Endodermal cell (in vitro differentiated cells): ENCODE results near the gene CORO1C. TPM values are rescaled to one million over a fixed set of nuclear protein-coding genes. Genes with fewer than 3 reads are reported as not detected.

ENCODE experiments used
- DNase-seq: peaks from one replicate; pipeline ENCODE4 v3.0.0-alpha.2; 2017
- H3K27ac ChIP-seq: 2 replicates; pipeline ENCODE4 v1.5.1; 2013; ENCODE audit warnings: mild to moderate bottlenecking, low read depth, low read length, moderate library complexity
- H3K27me3 ChIP-seq: 2 replicates; pipeline ENCODE4 v1.6.1; 2013; ENCODE audit warnings: mild to moderate bottlenecking, low read length, moderate library complexity; ENCODE audit not compliant: insufficient read depth, control insufficient read depth, poor library complexity, severe bottlenecking
- H3K36me3 ChIP-seq: 2 replicates; pipeline ENCODE4 v1.7.0; 2013; ENCODE audit warnings: mild to moderate bottlenecking, low read length, moderate library complexity; ENCODE audit not compliant: control insufficient read depth, insufficient read depth
- H3K4me1 ChIP-seq: one replicate; pipeline ENCODE4 v1.7.0; 2013; ENCODE audit warnings: low read length; ENCODE audit not compliant: control insufficient read depth, insufficient read depth
- H3K4me3 ChIP-seq: 2 replicates; pipeline ENCODE4 v1.5.1; 2013; ENCODE audit warnings: mild to moderate bottlenecking, low read length, moderate library complexity
- H3K9ac ChIP-seq: 2 replicates; pipeline ENCODE4 v1.6.1; 2013; ENCODE audit warnings: mild to moderate bottlenecking, low read length, moderate library complexity; ENCODE audit not compliant: poor library complexity, severe bottlenecking; ENCODE audit errors: extremely low read depth
- H3K9me3 ChIP-seq: 2 replicates; pipeline ENCODE4 v1.6.1; 2013; ENCODE audit warnings: mild to moderate bottlenecking, low read length, moderate library complexity; ENCODE audit not compliant: control insufficient read depth
- H3K27ac Mint-ChIP-seq: 2 replicates; pipeline ENCODE4 v1.8.0; 2020; ENCODE audit warnings: mixed read lengths
- H3K27me3 Mint-ChIP-seq: 2 replicates; pipeline ENCODE4 v1.8.0; 2021; ENCODE audit warnings: mild to moderate bottlenecking, mixed read lengths; ENCODE audit not compliant: insufficient read depth
- H3K36me3 Mint-ChIP-seq: 2 replicates; pipeline ENCODE4 v1.8.0; 2020; ENCODE audit warnings: low read depth, mixed read lengths
- H3K4me1 Mint-ChIP-seq: 2 replicates; pipeline ENCODE4 v1.8.0; 2020; ENCODE audit warnings: mixed read lengths
- H3K4me3 Mint-ChIP-seq: 2 replicates; pipeline ENCODE4 v1.8.0; 2020; ENCODE audit warnings: mild to moderate bottlenecking, moderate library complexity, mixed read lengths
- H3K9me3 Mint-ChIP-seq: 2 replicates; pipeline ENCODE4 v1.8.0; 2020; ENCODE audit warnings: mild to moderate bottlenecking, mixed read lengths
- WGBS, 2 experiments: methylation state at CpG; one replicate each; pipeline versions ENCODE4 v1.1.5 to v1.1.7; 2013; ENCODE audit warnings: missing lambda C conversion rate in 2 of 2, mixed read lengths in 1 of 2; ENCODE audit not compliant: insufficient coverage in 1 of 2, insufficient read length in 1 of 2; 5-methylcytosine and 5-hydroxymethylcytosine counted together
- total RNA-seq, 2 donors: library from RNA; stranded (reverse); fragmentation: NEBNext Ultra II Directional in 1 of 2; extraction: Animal tissue kit (Norgen Biotek cat#: 25700) in 1 of 2; gene quantifications; 2 replicates in 1 of 2; 3 replicates in 1 of 2; pipeline ENCODE4 v1.2.1, GENCODE V29; 2021
- TF ChIP-seq, protein P1 (sequence below): fragments of 200-600 bp; sonication (generic); conservative IDR thresholded peaks from 2 replicates; pipeline ENCODE4 v1.5.0; 2021; ENCODE audit warnings: antibody characterized with exemption, mild to moderate bottlenecking

CORO1C gene
- total RNA-seq, 2 donors from 2014 or later, result 122 to 125 TPM

DNA sequence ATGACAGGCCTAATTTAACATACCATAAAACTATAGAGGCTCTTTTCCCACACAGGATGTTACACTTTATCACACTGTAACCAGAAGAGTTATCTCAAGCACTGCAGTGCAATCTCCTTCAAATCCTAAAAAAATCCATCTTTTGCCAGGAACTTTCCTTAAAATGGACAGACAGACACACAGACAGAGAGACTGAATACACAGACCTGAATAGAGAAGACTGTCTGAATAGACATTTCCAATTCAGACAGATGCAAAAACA lies 6.5 kb downstream of the CORO1C start:
- TF ChIP-seq, protein P1, sequence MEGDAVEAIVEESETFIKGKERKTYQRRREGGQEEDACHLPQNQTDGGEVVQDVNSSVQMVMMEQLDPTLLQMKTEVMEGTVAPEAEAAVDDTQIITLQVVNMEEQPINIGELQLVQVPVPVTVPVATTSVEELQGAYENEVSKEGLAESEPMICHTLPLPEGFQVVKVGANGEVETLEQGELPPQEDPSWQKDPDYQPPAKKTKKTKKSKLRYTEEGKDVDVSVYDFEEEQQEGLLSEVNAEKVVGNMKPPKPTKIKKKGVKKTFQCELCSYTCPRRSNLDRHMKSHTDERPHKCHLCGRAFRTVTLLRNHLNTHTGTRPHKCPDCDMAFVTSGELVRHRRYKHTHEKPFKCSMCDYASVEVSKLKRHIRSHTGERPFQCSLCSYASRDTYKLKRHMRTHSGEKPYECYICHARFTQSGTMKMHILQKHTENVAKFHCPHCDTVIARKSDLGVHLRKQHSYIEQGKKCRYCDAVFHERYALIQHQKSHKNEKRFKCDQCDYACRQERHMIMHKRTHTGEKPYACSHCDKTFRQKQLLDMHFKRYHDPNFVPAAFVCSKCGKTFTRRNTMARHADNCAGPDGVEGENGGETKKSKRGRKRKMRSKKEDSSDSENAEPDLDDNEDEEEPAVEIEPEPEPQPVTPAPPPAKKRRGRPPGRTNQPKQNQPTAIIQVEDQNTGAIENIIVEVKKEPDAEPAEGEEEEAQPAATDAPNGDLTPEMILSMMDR, result no peak
- DNase-seq, result no peak
- Histone ChIP-seq H3K9me3 (no peaks in the 10 kb centered on the region), H3K27ac (no peak overlapping the region), H3K4me3 (no peak overlapping the region), H3K4me1 (no peaks in the 10 kb centered on the region), H3K9ac (no peak overlapping the region), H3K36me3 (no peaks in the 10 kb centered on the region), H3K27me3 (no peaks in the 10 kb centered on the region)
- Mint-ChIP-seq H3K36me3 (no peaks in the 10 kb centered on the region), H3K4me1 (peaks cover 48% of the 10 kb centered on the region), H3K27ac (peak overlapping the region; percentile 27), H3K27me3 (no peaks in the 10 kb centered on the region), H3K4me3 (no peak overlapping the region), H3K9me3 (no peaks in the 10 kb centered on the region)

DNA sequence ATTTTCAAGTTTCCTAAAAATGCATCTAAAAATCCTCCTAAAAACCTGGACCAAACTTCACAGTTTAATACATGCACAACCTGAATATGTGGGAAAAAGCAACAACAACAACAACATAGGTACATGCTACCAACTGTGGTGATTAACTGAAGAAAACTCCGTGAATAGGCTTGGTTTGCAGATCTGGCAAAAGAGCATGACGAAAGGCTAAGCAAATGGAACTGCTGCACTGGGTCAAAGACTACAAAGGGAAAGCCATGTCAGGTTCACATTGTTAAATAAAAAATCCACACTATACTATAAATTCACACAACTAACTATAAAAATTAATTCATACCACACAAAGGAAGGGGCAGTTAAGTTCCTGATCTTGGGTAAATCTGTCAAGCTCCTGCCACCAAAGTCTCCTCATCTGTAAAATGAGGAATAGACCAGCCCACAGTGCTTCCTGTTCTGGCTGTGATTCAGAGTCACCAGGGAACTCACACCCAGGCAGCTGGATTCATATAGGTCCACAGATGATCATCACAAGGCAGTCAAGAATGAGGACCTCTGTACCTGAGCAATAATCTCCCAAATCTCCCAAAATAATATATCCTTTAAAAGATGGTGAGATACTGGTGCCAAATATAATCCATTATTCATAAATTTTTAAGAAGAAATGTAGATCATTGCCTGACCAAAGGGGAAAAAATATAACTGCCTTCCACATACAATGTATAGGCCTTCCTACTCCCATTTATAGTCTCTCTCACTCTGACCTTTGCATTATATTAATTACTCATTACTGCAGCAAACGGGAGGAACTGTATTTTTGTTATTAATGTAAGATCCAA lies 7.0 kb downstream of the CORO1C start:
- WGBS, 2 experiments, result 97 to 100% methylated on average over 2 of the region's 3 CpGs
- no peak overlapping the region for H3K9ac ChIP-seq
- no peaks in the 10 kb centered on the region for H3K27me3 Mint-ChIP-seq
- peaks cover 45% of the 10 kb centered on the region for H3K4me1 Mint-ChIP-seq
- H3K27ac ChIP-seq, result no peak overlapping the region
- peak overlapping the region; percentile 60 for H3K27ac Mint-ChIP-seq
- no peak for DNase-seq
- no peaks in the 10 kb centered on the region for H3K36me3 ChIP-seq
- no peaks in the 10 kb centered on the region for H3K27me3 ChIP-seq
- H3K4me3 ChIP-seq, result no peak overlapping the region
- TF ChIP-seq, protein P1, result no peak
- no peak overlapping the region for H3K4me3 Mint-ChIP-seq
- H3K9me3 ChIP-seq, result no peaks in the 10 kb centered on the region
- no peaks in the 10 kb centered on the region for H3K9me3 Mint-ChIP-seq
- no peaks in the 10 kb centered on the region for H3K36me3 Mint-ChIP-seq
- no peaks in the 10 kb centered on the region for H3K4me1 ChIP-seq

DNA sequence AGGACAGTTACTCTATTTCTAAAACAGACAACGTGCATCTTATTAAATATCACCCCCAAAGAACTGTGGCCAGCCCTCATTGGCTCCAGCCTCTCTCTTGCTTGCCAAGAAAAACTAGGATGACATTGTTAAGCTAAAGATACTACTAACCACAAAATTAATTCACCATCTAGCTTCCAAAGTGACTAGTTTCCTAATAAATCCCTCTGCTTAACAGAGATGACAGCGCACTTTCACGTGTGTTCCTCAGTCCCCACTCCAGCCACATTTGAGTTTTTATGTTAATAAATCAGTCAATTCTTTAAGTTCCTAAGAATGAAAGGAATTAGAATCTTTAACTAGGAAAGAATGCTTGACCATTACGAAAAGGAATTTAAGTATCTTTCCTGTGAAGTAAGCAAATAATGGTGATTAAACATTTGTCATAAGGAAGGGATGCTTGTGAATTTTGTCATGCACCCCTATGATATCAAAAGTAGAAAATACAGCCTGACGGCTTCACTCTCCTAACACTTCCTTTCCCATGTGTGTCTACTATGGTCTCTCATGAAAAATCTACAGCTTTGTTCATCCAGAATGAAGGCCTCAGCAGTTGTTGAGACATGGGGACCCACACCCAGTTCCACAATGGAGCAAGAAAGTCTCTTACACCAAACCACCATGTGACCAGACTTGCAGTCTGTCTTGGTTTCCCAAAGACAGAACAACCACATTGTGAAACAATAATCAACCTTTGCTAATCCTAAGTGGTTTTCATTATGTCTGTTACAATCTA lies 8.1 kb downstream of the CORO1C start:
- peaks cover 43% of the 10 kb centered on the region for H3K4me1 Mint-ChIP-seq
- Histone ChIP-seq H3K36me3 (no peaks in the 10 kb centered on the region), H3K9me3 (no peaks in the 10 kb centered on the region), H3K4me1 (no peaks in the 10 kb centered on the region), H3K4me3 (no peak overlapping the region), H3K27ac (no peak overlapping the region), H3K9ac (no peak overlapping the region), H3K27me3 (no peaks in the 10 kb centered on the region)
- WGBS, 2 experiments, result 87 to 100% methylated on average over 2 to 5 of the region's 5 CpGs
- TF ChIP-seq, protein P1, result no peak
- no peaks in the 10 kb centered on the region for H3K27me3 Mint-ChIP-seq
- H3K27ac Mint-ChIP-seq, result peak overlapping the region; percentile 20
- no peak overlapping the region for H3K4me3 Mint-ChIP-seq
- no peak for DNase-seq
- H3K9me3 Mint-ChIP-seq, result no peaks in the 10 kb centered on the region
- no peaks in the 10 kb centered on the region for H3K36me3 Mint-ChIP-seq
